DND-41 (cell line): Measurements from ENCODE around the gene ACTR2.

Experiments used
- EZH2 ChIP-seq: IDR thresholded peaks from 3 replicates; pipeline ENCODE4 v1.6.1; 2012; ENCODE audit warnings: borderline replicate concordance, low read depth, mild to moderate bottlenecking, moderate library complexity, low read length, inconsistent platforms; ENCODE audit not compliant: severe bottlenecking
- TF ChIP-seq, protein P1 (sequence below): IDR thresholded peaks from 2 replicates; pipeline ENCODE4 v1.5.1; 2012; ENCODE audit warnings: borderline replicate concordance, low read length, moderate library complexity, mild to moderate bottlenecking; ENCODE audit not compliant: poor library complexity, severe bottlenecking; ENCODE audit errors: extremely low read depth

DNA sequence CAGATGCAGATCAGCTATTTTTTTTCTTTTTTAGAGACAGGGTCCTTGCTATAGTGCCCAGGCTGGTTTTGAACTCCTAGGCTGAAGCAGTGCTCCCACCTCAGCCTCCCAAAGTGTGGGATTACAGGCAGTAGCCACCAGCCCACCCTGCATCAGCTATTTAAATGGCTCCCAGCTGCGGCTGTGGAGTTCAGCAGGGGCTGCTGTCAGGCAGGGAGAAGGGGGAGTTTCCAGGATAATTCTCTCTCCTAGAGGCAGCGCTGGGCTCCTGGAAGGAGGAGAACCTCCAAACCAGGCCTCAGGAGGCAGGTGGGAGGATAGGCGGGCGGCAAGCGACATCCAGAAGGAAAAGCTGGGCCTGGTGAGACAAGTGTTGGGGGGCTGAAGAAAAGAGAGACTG, 65.7 kb downstream of the ACTR2 start:
- TF ChIP-seq, protein P1, sequence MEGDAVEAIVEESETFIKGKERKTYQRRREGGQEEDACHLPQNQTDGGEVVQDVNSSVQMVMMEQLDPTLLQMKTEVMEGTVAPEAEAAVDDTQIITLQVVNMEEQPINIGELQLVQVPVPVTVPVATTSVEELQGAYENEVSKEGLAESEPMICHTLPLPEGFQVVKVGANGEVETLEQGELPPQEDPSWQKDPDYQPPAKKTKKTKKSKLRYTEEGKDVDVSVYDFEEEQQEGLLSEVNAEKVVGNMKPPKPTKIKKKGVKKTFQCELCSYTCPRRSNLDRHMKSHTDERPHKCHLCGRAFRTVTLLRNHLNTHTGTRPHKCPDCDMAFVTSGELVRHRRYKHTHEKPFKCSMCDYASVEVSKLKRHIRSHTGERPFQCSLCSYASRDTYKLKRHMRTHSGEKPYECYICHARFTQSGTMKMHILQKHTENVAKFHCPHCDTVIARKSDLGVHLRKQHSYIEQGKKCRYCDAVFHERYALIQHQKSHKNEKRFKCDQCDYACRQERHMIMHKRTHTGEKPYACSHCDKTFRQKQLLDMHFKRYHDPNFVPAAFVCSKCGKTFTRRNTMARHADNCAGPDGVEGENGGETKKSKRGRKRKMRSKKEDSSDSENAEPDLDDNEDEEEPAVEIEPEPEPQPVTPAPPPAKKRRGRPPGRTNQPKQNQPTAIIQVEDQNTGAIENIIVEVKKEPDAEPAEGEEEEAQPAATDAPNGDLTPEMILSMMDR, result no peak
- no peak for TF ChIP-seq EZH2
